ENCODE measurements around the gene MGMT. TPM values are rescaled to one million over a fixed set of nuclear protein-coding genes. Genes with fewer than 3 reads are reported as not detected.

MGMT gene
- total and polyA plus RNA-seq, 2 donors (not counting 3 experiments of a cell fraction or from before 2014, with no cell fraction given), result 15.0 to 15.2 TPM

GRCh38 chr10:129486805-129487204 lies 19.8 kb downstream of the MGMT start:
- H3K4me1 ChIP-seq (ENCODE audit: control insufficient read depth, extremely low read depth, insufficient read depth, low read length), result no peaks in the 10 kb centered on the region
- ChIA-PET CTCF (no interaction called here), POLR2A (no interaction called here)
- no peaks in the 10 kb centered on the region for H4K20me1 ChIP-seq (replicated peaks; ENCODE audit: control insufficient read depth, extremely low read depth, insufficient read depth, low read length)
- H3K4me3 ChIP-seq (replicated peaks in 1 of 3; ENCODE audit: insufficient read depth in 1 of 3, low read depth in 1 of 3, low read length in 3 of 3), result no peak overlapping the region
- FAIRE-seq, result no peak
- H3K4me2 ChIP-seq (ENCODE audit: insufficient read depth, low read length), result no peak overlapping the region
- no peaks in the 10 kb centered on the region for H3K27me3 ChIP-seq (ENCODE audit: control insufficient read depth in 2 of 2, insufficient read depth in 2 of 2, low read length in 2 of 2)
- dilution Hi-C loops (cut with MboI; ENCODE audit: extremely low pct_ligation_motif_present, low sequenced_read_pairs) (no loop called here), intact Hi-C loops (cut with micrococcal nuclease) (no loop called here)
- TF ChIP-seq POLR2A (IDR thresholded peaks at IDR 0.05; ENCODE audit: low read depth, low read length) (no peak), MAX (IDR thresholded peaks at IDR 0.05; ENCODE audit: insufficient read depth, insufficient read length) (no peak), MYC (IDR thresholded peaks at IDR 0.05; ENCODE audit: low read depth, low read length) (no peak), POLR2AphosphoS5 (IDR thresholded peaks at IDR 0.05; ENCODE audit: insufficient read depth, low read depth, low read length) (no peak), JUN (IDR thresholded peaks at IDR 0.05; ENCODE audit: borderline replicate concordance, insufficient read depth, insufficient read length, low read depth) (no peak), CTCF (IDR thresholded peaks at IDR 0.05; ENCODE audit: extremely low read depth in 1 of 2, insufficient read depth in 1 of 2, low read depth in 1 of 2, low read length in 2 of 2) (no peak), FOS (IDR thresholded peaks at IDR 0.05; ENCODE audit: borderline replicate concordance, insufficient read depth, low read length) (no peak), GATA2 (IDR thresholded peaks at IDR 0.05; ENCODE audit: insufficient read depth, insufficient read length, low read depth, low read length) (no peak), EZH2 (IDR thresholded peaks at IDR 0.05; ENCODE audit: borderline replicate concordance, low read depth, low read length, severe bottlenecking) (no peak)
- no peaks in the 10 kb centered on the region for H3K9me1 ChIP-seq (replicated peaks; ENCODE audit: control insufficient read depth, extremely low read depth, insufficient read depth, low read length)
- no TSS peak for BruUV-seq (replicated peaks)
- H2AFZ ChIP-seq (ENCODE audit: low read depth, low read length), result no peak overlapping the region
- H3K27ac ChIP-seq (ENCODE audit: insufficient read depth, low read depth, low read length), result no peak overlapping the region
- no peaks in the 10 kb centered on the region for H3K79me2 ChIP-seq (ENCODE audit: control insufficient read depth, insufficient read depth, low read length)
- no peak overlapping the region for H3K9ac ChIP-seq (replicated peaks; ENCODE audit: extremely low read depth, insufficient read depth, low read length)
- no peaks in the 10 kb centered on the region for H3K36me3 ChIP-seq (ENCODE audit: control insufficient read depth in 2 of 2, extremely low read depth in 1 of 2, insufficient read depth in 2 of 2, low read length in 2 of 2)
- no peak for DNase-seq (ENCODE audit: low read depth, low spot score)
- H3K9me3 ChIP-seq (replicated peaks; ENCODE audit: control insufficient read depth, insufficient read depth, low read length), result peaks cover 6% of the 10 kb centered on the region
